NCI-H510A (cell line): ENCODE results near the gene MIGA2.
A peak's percentile ranks its signal among the peaks of the same experiment; 100 is the strongest.

ENCODE experiments used
- DNase-seq: peaks from one replicate; lab custom pipeline; 2025; lab: John Stamatoyannopoulos, UW

Gene MIGA2

DNA sequence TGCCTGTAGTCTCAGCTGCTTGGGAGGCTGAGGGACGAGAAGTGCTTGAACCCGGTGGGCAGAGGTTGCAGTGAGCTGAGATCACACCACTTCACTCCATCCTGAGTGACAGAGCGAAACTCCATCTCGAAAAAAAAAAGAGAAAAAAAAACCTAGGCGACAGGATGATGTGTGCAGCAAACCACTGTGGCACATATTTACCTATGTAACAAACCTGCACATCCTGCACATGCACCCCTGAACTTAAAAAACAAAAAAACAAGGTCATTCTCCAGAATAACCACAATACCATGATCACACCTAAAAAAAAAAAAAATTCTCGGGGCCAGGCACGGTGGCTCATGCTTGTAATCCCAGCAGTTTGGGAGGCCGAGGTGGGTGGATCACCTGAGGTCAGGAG lies 37.0 kb downstream of the MIGA2 start:
- DNase-seq = no peak

DNA sequence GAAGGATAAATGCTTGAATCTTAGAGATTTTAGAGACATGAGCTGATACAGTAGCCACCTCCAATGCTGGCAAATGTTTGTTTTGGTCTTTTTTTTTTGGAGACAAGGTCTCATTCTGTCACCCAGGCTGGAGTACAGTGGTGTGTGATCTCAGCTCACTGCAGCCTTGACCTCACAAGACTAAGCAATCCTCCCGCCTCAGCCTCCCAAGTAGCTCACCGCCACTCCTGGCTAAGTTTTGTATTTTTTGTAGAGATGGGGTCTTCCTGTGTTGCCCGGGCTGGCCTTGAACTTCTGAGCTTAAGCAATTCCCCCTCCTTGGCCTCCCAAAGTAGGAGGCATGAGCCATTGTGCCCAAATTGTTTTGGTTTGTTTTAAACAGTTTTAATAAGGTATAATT lies 37.7 kb downstream of the MIGA2 start:
- DNase-seq = no peak

DNA sequence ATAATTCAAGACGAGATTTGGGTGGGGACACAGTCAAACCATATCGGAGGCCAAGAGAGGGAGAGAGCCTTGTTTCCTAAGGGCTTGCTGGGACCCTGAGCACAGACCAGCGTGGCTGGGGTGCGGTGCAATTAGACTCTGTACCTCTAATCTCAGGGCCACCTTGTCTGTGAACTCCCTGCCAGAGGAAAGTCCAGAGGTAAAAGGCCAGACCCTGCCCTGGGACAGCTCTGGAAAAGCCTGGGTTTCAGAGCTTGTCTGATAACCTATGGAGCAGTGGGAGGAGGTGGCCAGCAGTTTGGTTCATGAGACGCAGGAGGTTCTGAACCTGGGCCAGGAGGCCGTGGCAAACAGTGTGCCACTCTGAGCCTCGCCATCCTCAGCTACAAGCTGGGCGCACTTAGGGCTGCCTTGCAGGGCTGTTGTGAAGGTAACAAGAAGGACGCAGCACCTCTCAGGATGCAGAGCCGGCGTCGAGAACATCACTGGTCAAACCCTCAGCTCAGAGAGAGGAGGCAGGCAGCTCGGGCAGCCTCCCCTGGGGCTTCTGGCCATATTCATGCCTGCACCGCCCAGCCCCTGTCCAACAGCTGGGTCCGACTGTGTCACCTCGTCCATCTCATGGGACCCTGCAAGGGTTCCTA lies 39.7 kb downstream of the MIGA2 start:
- DNase-seq = no peak

DNA sequence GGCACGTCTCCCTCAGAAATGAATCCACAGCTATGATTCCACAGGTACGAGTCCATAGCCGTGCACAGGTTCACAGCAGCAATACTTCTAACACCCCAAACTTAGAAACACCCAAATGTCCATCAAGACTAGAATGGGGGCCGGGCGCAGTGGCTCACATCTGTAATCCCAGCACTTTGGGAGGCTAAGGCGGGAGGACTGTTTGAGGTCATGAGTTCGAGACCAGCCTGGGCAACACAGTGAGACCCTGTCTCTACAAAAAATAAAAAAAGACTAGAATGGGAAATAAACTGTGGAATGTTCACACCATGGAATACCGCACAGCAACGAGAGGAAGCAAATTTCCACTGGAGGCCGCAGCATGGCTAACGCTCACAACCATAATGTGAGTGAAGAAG lies 40.2 kb downstream of the MIGA2 start:
- DNase-seq = no peak

DNA sequence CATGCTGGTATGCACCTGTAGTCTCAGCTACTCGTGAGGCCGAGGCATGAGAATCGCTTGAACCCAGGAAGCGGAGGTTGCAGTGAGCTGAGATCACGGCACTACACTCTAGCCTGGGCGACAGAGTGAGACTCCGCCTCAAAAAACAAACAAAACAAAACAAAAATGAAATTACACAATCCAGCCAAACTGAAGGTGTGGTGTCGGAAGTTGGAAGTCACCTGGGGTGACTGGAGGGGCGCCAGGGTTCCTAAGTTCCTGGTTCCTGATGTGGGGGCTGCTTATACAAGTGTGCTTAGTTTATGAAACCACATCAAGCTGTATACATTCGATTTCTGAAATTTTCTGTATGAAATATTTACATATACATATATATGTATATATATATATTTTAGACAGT lies 40.8 kb downstream of the MIGA2 start:
- DNase-seq = no peak

DNA sequence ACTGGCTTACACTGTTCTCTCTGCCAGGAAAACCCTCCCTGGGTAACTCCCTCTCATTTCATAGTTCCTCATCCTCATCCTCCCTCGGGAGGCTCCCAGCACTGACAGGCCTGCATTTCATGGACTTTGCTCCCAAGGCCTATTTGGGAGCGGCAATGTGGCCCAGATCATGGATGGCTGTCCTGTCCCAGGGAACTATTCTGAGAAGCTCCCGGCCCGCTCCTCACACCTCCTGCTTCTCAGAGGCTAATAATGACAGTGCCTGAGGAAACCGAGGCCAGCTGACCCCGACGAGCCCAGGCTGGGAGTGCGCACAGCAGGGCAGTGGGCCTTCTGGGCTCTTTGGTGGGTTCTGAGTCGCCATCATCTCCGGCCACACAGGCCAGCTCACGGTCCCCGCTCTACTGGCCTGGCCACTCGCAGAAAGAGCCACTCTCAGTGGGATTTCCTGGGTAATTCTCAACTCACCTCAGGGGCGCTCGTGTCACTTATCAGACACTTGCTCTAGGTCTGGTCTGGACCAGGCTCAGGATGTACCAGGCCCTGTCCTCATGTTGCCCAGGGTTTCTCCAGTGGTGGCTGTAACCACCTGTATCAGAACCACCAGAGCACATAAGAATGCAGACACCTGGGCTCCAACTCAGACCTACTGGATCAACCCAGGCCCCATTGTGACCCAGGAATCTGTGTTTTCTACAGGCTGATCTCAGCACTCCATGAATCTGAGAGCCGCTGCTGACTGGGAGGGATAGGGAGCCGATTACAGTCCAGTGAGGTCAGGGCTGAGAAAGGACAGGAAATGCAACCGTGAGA lies 42.5 kb downstream of the MIGA2 start:
- no peak for DNase-seq

DNA sequence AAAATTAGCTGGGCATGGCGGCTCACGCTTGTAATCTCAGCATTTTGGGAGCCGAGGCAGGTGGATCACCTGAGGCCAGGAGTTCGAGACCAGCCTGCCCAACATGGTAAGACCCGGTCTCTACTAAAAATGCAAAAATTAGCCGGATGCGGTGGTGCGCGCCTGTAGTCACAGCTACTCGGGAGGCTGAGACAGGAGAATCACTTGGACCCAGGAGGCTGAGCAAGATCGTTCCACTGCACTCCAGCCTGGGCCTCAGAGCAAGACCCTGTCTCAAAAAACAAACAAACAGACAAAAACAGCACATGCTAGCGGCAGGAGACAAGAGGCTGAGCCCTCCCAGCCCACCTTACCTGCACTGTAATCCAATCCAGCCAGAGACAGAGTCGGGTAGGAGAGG lies 43.4 kb downstream of the MIGA2 start:
- no peak for DNase-seq

DNA sequence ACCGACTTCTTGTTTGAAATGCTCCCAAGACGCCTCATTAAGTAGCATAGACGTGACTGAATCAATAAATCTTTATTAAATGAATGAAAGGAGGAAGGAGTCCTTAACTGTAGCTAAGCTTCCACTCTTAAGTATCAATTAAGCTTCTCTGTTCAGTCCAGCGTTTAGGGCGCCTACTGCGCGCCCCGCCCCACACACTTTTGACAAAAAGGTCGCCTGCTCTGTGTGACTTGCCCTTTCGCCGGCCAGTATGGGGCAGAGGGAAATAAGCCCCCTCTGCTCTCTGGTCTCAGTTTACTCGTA lies 43.8 kb downstream of the MIGA2 start:
- DNase-seq = no peak

DNA sequence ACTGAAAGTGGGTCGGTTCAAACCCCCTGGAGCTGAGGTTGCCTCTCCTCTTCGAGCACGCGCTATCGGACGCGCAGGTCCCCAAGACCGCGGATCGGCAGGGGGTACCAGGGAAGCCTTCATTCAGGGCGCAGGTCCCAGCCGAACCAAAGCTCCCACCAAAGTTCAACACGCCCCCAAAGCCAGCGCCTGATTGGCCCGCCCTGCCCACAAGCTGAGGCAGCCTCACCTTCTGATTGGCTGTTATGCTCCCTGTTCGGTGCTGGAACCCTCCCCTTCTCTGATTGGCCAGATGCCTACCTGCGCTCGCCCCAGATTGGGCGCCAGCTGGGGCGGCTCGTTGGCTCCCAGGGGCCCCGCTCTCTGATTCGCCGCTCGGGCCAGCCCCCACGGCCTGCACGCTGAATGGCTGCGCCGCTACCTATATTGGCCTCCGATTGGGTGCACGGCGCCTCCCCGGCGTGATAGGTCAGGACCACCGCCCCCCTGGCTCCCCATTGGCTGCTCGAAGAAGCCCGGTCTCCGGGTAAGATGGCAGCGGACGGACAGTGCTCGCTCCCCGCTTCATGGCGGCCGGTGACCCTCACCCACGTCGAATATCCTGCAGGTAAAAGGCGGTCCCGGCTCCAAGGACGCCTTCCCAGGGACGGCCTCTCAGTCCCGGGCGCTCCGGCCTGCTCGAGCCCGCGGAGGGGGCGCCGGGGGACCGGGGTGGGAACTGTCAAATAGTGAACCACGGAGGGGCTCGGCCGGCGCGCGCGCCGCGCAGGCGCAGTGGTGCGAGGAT lies 44.4 kb downstream of the MIGA2 start, which contains the start of gene DOLPP1:
Gene DOLPP1, plus strand, starts transcription at position 511 of the 787 bp plus-strand sequence. Its CDS starts 21 bp downstream, at position 532.
- DNase-seq = peak; percentile 99

DNA sequence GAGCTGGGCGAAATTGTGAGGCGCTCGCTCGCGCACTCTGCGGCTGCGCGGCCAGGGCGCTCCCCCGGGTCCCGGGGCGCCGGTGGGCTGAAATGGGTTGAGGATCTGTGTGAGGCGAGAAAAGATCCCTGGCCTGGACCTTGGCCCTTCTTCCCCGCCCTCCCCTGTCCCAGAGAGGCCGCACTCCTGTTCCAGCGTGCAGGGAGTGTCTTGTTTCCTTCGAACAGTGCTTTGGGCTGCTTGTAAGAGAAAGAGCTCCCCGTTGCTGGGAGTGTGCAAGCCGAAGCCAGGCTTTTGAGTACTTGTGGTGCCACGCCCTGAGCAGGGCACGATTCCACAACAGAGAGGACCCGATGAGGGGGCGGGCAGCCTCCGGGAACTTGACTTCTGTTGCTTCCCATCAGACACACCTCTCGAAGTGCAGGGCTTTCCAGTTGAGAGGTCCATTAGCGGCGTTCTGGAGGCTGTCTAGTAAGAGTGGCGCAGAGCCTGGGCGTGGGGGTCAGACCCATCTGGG lies 45.0 kb downstream of the MIGA2 start:
- no peak for DNase-seq

DNA sequence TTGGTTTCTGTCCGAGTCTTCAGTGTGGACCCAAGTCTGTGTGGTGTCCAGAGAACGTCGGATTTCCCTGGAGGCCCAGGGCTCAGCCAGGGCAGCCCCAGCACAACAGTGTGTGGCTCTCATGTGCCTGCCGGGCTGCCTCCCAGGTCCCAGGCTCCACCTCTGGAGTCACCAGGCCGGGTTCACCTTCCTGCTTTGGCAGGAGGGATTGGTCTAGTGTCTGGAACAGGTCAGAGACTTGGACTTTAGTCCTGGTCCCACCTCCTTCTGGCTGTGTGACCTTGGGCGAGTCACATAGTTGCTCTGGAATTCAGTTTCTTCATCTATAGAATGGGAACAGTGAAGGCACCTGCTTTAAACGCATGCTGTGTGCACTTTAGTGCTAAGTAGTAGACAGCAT lies 47.7 kb downstream of the MIGA2 start:
- DNase-seq = no peak

DNA sequence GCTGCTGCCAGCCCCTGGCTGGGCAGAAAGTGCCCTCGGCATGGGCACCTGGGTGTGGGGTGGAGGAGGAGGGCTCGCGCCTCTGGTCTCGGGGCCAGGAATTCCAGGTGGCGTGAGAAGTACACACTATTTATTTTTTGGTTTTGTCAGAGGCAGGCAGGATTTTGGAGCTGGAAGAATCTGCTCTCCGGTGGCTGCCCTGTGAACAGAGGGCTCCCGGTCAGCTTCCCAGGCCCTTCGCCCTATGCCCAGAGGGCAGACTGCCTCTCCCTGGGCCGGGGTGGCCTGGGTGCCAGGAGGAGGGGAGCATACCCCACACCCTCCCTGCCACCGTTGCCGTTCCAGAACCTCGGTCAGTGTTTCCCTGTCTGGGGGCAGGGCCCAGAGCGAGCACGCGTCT lies 52.8 kb downstream of the MIGA2 start:
- DNase-seq = no peak

DNA sequence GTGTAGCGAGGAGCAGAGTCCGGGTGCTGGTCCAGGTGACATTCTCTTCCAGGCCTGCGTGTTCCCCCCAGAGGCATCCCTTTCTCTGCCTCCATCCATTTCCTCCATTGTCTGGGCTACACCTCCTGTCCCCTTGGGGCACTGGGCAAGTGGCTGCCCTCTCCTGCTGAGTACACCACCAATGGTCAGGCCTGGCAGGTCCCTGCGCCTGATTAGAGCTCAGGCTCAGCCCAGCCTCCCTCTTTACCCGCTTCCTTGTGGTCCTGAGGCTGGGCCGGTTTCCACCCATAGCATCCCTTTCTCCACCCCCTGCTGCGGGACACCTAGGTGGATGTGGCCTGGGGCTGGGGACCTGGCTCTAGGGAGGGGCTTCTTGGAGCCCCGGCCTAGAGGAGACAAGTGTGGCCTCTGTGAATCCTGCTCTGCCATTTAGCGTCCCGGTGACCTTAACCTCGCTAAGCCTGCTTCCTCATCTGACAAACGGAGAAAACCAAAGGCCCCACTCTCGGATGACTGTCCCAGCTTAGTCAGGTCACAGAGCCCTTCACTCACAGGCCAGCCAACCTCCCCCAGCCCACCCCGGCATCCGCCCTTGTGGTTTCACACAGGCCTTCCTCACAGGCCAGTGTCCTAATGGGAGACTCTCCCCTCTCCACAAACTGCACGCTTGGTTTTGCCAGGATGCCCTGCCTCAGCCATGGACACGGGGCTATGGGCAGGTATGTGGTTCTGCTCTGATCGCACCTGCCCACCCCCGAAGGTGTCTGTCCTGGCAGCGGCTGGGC lies 57.4 kb downstream of the MIGA2 start:
- DNase-seq = no peak

DNA sequence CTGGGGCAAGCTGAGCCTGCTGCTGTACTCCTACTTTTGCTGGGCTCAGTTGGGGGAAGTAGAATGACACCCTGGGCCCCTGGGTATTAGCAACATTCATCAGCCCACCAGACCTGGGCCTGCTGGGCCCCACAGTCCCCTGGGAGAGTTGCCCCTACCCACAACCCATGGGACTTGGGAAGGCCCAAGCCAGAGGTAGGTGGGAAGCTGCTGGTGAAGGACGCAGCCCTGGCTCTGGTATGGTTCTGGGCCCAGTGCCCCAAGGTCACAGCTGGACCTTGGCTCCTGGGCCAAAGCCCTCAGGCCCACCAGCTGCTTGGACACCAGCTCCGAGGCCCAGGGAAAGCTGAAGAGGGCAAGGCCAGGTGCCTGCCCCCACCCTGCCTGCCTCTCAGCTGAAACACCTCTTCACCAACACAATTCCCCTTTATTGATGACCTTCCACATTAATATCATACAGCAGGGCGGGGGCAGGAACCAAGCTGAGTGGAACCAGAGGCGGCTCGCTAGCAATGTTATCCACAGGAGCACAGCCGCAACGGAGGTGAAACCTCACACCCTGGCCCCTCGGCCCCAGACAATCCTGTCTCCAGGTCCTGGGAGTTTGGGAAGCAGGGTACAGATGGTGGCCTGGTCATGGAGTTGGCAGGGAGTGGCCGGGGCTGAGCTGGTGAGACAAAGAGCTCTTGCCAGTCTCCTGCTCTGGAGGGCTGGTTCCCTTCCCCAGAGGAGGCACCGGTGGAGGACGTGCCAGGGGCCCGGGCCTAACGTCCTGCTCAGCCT lies 58.2 kb downstream of the MIGA2 start:
- no peak for DNase-seq

DNA sequence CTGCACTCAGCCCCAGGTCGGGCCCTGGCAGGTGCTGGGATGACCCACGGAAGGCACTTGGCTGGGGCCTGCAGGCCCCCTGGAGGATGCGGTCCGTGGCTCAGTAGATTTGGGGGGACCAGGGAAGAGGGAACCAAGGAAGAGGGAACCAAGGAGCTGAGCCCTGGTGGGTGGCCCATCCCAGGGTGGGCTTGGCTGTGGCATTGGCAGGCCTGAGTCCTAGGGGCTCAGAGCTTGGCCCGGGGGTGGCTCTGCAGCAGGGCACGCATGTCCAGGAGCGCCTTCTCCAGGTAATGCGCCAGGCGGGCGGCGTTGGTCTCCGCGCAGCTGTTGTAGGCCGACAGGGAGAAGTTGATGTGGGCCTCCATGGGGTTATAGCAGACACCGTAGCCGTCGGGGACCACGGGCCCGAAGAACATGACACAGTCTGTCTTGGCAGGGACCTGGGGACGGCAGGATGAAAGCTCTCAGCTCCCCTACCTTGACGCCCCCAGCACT lies 58.8 kb downstream of the MIGA2 start:
- DNase-seq = no peak

DNA sequence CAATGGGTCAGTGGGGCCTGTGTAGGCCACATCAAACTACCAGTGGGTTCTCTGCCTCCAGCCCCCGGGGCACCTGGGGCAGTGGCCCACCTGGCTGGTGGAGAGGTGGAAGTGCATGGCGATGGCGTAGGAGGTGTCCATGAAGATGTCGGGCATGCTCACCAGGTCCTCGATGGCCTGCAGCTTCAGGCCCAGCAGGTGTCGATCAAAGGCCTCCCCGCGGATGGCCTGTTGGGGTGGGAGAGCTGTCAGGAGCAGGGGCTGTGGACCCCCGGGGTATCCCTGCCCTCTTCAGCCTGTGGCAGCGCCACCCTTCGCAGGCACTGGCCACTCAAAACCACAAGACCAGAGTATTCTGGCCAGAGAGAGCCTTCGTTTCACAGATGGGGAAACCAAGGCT lies 59.5 kb downstream of the MIGA2 start:
- no peak for DNase-seq

DNA sequence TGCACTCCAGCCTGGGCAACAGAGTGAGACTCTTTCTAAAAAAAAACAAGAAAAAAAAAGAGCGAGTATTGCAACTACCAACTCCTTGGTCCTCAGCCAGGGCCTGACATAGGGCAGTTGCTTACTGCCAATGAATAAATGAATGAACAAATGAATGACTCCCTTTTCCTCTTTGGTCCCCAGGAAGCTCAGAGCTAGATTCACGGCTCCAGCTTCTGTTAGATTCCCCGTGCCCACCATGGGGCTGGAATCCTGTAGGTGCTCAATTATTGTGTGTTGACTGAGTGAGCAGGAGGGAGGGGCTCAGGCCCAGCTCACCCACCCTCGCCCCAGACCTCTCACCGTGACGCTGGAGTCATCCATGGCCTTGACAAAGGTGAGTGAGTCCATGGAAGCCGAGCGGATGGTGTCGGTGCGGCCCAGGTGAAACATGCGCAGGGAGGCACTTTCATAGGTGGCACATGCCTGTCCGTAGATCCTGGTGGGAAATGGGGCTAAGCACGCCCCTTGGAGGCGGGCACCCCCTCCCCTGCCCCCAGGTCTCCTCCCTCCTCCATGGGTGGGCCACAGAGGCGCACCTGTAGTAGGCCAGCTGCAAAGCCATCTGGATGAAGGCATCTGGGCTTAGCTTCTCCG lies 61.4 kb downstream of the MIGA2 start:
- DNase-seq = no peak

DNA sequence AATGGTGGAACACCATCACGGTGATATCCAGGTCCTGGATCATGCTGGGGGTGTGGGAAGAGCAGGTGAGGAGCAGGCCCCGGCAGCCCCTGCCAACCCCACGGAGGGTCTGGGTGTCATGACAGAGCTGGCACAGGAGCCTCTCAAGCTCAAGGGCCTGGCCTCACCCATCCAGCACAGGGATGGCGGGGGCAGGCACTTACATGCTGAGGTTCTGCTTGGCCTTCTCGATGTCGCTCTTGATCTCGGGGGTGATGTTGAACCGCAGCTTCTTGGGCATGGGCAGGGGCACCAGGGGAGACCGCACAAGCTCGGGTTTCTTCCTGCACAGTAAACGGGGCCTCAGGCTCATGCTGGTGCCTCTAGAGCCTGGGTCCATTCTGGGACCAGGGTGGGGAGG lies 61.9 kb downstream of the MIGA2 start:
- no peak for DNase-seq

DNA sequence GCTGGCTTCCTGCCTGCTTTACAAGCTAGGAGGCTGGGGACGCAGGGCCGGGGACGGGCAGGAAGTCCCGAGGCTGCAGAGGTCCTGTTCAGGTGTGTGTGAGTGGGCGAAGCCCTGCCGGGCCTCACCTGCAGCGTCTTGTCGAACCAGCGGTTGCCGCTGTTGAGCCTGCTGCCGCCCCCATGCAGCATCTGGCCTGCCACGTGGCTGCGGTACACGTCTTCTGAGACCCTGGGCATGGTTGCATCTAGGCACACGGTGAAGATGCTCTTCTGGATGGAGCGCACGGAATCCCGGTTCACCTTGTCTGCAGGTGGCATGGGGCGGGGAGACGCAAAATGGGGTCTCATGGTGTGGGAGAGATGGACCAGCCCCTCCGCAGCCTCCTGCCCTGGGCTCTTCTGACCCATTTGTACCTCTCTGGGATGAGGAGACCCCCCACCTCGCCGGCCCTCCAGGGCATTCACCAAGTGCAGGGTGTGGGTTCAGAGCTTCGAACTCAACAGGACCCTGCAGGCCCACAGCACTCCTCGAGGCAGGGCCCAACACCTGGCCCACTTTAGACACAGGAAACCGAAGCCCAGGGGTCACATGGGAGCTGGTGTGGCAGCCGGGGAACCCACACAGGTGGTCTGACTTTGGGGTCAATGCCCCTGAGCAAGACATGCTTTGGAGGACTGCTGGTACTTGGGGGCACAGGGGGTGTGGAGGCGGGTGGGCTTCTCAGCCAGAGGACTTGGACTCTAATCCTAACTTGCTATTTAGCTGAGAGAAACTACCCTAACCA lies 64.2 kb downstream of the MIGA2 start:
- no peak for DNase-seq

DNA sequence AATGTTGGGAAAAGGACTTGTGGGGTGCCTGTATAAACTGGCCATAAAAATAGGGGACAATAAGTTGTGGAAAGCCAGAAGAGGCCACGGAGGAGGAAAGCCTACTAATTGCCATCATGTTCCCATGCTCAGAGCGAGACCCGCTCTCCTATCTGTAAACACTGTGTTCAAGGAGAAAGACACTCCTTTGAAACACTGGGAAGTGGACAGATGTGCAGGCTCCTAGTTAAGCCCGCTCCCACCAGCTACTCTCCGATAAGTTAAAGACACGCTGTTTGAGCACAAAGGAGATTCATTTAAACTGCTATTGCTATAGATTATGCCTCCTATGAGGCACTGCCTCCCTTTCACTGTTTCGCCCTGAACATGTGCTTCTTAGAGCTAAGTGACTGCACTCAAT lies 64.9 kb downstream of the MIGA2 start:
- no peak for DNase-seq
